CD4-positive, alpha-beta T cell treated with Interleukin-15 for 4 hours (primary cell): ENCODE results near the gene FOCAD.
A peak's percentile ranks its signal among the peaks of the same experiment; 100 is the strongest.
"Not testable (repeated sequence)": the region's sequence is repeated elsewhere in the genome, so short reads cannot be mapped to it uniquely, and the experiment has no call there.

Source experiments
- DNase-seq: peaks from one replicate; pipeline ENCODE4 v3.0.0-alpha.2; 2020; ENCODE audit warnings: low spot score

Gene FOCAD

GRCh38 chr9:20673537-20673936 is 10.5 kb upstream of the FOCAD start:
- DNase-seq = not testable (repeated sequence)

- no peak for DNase-seq
These were observed 2.6 kb upstream of the FOCAD start for GRCh38 chr9:20681467-20681866.

DNA sequence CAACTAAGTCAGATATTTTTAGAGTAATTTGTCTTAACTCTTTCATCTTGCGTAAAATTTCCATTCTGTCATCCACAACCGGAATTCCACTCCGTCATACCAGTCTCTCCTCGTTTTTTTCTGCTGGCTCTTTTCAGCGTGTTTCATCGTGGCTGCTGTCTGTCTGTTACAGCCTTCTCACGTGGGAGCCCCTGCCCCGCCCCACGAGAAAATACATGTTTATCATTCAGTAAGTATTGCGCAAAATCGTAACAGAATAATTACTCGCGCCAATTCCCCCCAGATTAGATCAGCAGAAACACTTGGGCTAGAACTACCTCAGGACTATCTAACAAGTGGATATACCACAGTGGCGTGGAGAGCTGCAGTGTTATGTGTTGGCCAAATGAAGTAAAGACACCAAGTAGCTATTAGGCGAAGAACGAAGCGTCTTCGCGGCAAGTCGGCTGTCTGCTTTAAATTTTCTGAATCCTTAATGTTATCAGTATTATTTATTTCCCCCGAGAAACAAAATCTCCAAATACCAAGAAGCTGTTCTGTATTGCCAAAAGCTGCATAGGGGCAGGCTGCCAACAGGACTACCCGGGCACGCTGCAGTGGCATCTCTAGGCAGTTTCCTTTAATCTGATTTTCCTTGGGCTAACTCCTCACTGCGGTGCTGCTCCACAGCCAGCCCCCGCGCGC is 566 bp upstream of the FOCAD start:
- peak; percentile 33 for DNase-seq

DNA sequence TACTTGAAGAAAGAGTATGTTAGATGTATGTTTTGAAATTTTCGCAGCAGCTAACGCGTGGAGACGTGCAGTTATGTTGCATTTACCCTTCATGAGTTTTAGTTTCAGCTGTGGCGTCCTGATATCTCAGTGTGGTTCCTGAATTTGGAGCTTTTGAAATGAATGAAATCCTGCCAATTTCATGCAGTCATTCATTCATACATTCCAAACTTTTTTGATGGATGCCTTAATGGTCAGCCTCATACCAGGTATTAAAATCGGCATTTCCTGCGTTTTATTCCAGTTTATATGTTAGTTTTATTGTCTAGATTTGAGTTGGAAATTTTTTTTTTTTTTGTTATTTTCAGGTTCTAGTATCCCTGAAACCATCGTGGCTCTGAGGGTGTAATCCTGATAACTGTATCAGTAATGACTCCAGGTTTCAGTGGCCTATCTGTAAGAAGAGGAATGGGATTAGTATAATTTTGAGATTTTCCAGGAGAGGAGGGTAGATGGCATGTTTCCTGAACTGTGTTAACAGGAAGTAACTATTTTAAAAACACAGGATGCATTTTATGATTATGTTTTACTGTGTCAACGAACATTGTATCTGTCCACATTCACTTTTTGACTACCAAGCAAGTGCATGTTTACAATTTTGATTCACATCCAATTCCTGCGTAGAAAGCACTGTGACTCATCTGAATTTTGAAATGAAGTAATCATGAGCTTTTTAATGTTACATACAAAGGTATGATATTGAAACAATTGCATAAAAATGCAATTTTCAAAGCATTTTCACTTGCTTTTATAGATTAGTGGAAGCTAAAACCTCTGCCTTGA is 1.0 kb downstream of the FOCAD start:
- DNase-seq = no peak

GRCh38 chr9:20685769-20686168 is 1.7 kb downstream of the FOCAD start:
- DNase-seq = no peak

DNA sequence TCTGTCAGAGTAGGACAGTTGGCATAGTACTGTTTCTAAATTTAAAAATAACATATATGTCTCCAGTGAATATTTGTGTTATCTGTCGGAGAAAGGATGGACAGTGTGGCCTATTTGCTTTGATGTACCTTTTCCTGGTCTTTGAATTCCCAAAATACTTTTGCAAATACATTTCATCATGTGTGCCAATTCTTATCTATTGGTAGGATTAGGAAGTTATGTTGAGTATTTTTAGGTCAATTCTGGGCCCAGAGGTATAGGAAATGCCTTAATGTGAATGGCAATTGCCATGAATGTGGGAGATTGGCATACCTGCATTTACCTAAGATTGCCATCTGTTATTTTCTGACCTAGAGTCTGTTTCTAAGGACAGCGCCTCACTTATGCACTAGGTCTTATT is 5.8 kb downstream of the FOCAD start:
- no peak for DNase-seq

GRCh38 chr9:20692554-20692953 is 8.5 kb downstream of the FOCAD start:
- no peak for DNase-seq

DNA sequence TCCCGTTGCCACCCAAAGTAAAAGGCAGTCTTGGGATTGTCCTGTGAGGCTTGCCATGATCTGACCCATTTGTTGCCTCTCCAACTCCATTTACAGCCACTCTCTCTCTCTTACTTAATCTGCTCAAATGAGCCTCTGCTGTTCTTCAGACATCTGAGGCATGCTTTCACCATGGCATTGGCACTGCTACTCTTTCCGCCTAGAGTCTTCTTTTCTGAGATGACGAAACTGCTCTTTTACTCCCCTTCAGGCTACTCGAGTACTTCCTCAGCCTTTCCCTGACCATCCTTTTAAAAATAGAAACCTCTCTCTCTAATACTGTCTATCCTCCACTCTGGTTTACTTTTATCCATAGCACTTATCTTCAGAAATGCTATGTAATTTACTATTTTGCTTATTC is 9.0 kb downstream of the FOCAD start:
- no peak for DNase-seq

DNA sequence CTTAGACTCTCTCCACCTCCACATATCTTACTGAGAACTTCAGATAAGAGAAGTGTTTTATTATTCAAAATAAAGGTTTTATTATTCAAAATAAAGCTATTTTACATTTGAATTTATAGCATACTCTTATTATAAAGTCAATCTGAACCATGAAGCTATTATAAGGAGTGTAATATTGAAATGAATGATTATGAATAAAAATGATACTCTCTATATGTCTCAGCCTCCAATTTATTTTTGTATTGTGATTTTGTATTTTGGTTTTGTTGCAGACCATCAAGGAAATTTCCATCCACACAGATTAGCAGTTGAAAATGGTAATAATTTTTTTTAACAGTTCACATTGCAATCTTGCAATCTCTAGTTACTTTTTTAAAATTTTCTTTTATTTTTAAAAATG is 10.2 kb downstream of the FOCAD start:
- no peak for DNase-seq

GRCh38 chr9:20697021-20697719 is 13.1 kb downstream of the FOCAD start:
- DNase-seq = no peak

DNA sequence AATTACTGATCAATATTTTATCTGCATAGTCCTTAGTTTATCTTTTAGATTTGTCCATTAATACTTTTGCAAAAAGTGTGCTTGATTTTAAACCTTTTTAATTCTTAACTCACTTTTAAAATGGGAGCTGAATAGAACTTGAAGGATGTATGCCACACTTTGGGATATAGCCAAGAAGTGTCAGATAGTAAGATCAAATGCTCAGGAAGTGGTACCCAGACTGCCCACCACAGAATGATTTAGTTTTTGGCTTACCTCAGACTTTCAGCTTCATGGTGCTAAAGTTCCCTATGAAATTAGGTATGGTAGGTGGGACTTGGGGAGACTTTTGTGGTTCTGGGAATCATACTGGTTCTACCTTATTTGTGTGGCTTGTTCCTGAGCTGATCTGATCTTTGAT is 14.7 kb downstream of the FOCAD start:
- DNase-seq = no peak

DNA sequence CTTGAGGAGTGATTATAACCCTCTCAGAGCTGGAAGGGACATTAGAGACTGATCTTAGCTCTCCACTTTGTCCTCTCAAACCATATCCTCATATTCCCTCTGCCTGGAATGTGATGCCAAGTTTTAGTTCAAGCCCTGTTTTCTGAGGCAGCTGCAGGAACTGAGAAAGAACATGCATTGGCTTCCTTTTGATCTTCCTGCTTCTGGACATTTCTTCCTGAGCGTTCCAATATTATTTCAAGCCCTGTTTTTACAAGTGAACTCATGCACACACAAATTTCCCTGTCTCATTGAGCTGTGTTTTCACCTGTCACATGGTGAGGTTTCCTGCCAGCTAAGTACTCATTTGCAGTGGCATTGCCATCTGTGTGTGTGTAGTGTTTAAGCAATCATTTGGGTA is 17.0 kb downstream of the FOCAD start:
- no peak for DNase-seq

- no peak for DNase-seq
These were observed 18.5 kb downstream of the FOCAD start for GRCh38 chr9:20702570-20702969.

DNA sequence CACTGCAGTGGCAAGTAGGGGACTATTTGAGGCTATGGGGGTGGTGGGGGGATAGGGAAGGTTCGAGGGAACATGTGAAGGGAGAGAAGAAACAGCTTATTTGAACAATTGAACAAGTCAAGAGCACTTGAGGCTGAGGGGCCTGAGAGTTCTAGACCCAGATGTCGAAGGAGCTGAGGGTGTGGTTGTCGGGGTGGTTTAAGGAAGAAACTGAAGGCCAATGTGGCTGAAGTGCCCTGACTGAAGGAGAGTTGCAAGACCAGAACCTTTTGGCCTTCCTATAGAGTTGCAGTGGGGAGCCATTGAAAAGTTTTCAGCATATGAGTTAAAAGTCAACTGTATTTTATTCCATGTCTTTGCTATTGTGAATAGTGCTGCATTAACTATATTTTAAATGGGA is 19.1 kb downstream of the FOCAD start:
- DNase-seq = no peak

GRCh38 chr9:20707708-20708107 is 23.6 kb downstream of the FOCAD start:
- no peak for DNase-seq

GRCh38 chr9:20713172-20713571 is 29.1 kb downstream of the FOCAD start:
- DNase-seq = no peak

DNA sequence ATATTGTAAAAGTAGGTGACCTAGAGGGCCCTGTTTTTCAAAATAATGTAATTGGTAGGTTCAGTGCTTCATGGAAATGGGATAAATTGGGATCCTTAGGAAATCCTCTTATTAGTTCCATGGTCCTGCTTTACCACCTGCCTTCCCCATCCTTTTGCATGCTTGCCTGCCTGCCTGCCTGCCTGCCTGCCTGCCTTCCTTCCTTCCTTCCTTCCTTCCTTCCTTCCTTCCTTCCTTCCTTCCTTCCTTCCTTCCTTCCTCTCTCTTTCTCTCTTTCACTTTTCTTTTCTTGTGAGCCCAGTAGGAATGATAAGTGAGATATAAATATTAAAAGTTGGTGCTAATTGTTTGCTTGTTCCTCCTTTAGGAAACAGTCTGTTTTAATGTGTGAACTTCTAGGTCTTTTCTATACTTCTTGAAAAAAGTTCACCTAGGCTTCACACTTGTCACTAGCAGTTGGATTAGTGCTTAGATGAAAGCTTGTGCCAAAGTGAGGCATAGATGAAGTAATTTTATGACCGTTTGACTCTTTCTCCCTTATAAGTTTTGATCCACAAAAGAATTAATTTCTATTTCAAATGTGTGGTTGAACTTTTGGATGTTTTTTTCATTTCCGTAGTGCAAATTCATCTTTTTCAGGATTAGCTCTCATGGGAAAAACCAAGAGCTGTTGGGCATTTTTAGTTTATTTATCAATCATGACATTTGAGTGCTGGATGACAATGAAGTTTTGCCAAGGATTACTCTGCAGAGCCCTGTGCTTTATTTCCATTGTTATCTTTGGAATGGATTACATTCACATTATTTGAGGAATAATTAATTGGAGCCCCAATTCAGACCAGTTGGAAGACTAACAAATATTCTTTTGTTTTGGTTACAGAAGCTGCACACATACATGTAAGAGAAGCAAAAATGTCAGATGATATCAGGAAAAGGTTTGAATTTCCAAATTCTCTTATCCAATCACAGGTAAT is 30.7 kb downstream of the FOCAD start:
- DNase-seq = no peak

- DNase-seq = no peak
These were observed 38.2 kb downstream of the FOCAD start for GRCh38 chr9:20722221-20722620.

DNA sequence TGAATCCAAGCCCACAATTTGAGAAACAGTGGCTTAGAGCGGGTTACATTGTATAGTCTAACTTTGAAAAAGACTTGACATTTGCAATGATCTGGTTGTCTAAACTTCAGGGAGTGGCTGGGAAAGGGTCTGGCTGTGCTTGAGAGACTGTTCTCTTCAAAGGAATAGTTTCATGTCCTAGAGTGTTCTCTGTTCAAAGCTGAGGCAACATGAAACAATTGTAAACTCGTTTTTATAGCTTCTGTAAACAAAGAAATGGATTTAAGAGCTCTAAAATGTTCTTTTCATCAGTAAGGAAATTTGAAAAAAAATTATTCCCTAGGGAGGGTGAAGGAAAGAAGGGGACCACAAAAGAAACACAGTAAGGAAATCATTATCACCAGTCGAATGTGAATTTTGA is 41.6 kb downstream of the FOCAD start:
- no peak for DNase-seq

DNA sequence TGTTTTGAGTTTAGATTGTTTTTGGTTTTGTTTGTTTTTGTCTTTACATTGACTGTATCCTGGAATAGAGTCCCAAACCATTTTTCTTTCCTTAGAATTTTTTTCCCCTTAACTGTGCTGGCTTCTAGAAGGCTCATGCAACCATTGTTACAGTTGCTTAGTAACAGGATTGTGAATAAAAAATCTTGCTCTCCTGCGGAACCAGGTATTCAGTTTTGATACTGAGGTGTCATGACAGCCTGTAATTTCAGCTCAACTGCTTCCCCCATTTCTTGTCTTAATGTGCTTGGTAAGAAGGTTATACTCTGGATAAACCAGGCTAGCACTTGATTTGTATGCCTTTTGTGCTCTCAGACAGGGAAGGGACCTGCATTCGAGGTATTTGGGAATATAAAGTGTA is 42.1 kb downstream of the FOCAD start:
- no peak for DNase-seq

DNA sequence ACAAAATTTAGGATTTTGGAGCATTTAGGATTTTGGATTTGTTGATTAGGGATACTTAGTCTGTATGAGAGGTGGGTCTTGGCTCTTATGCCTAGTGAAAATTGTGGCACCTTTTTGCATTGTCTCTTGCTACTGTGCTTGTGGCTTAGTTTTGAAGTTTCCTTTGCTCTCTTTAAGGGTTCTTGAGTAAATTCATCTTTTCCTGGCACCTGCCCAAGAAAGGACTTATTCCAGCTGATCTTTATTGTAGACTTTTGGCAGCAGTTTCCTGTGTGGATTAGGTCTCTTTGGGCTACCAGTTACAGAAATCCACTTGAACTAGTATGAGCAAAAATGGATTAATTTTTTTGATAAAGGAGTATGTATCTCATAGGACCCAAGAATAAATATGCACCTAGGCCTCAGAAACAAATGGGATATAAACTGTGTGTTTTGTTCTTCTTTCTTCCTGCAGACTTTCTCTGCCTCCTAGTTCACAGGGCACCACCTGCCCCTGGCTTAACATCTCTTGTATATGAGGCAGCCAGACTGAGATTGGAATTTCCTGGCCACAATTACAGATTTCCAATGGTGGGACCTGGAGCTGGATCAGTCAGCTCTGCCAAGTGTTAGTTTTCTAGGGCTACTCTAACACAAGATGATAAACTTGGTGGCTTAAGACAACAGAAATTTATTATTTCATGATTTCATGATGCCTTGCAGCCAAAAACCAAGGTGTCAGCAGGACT is 44.6 kb downstream of the FOCAD start:
- no peak for DNase-seq
